HEK293 (cell line): ENCODE measurements around the gene NHLRC2.
A peak's percentile ranks its signal among the peaks of the same experiment; 100 is the strongest.

Source experiments
- CTCF ChIP-seq: fragments of 450-650 bp; formaldehyde crosslinking; IDR thresholded peaks from 2 replicates; pipeline ENCODE4 v1.5.1; 2016; ENCODE audit warnings: missing biosample characterization, missing genetic modification characterization
- EGR2 ChIP-seq: fragments of 450-650 bp; formaldehyde crosslinking; IDR thresholded peaks from 2 replicates; pipeline ENCODE4 v1.5.1; 2016; ENCODE audit warnings: low read depth, missing biosample characterization, missing genetic modification characterization
- GLIS1 ChIP-seq: fragments of 450-650 bp; formaldehyde crosslinking; IDR thresholded peaks from 2 replicates; pipeline ENCODE4 v1.5.1; 2016; ENCODE audit warnings: missing biosample characterization, missing genetic modification characterization
- INSM2 ChIP-seq: fragments of 450-650 bp; formaldehyde crosslinking; IDR thresholded peaks from 2 replicates; pipeline ENCODE4 v1.5.1; 2016; ENCODE audit warnings: missing biosample characterization, missing genetic modification characterization
- KLF7 ChIP-seq: fragments of 450-650 bp; formaldehyde crosslinking; IDR thresholded peaks from 2 replicates; pipeline ENCODE4 v1.5.1; 2016; ENCODE audit warnings: missing biosample characterization, missing genetic modification characterization, borderline replicate concordance
- PRDM1 ChIP-seq: fragments of 450-650 bp; formaldehyde crosslinking; IDR thresholded peaks from 2 replicates; pipeline ENCODE4; 2016; ENCODE audit warnings: missing biosample characterization, missing genetic modification characterization
- ZBTB10 ChIP-seq: fragments of 450-650 bp; formaldehyde crosslinking; IDR thresholded peaks from 2 replicates; pipeline ENCODE4 v1.5.1; 2016; ENCODE audit warnings: missing biosample characterization, missing genetic modification characterization
- ZBTB17 ChIP-seq: fragments of 450-650 bp; formaldehyde crosslinking; IDR thresholded peaks from 2 replicates; pipeline ENCODE4 v1.5.1; 2016; ENCODE audit warnings: missing biosample characterization, missing genetic modification characterization
- ZBTB6 ChIP-seq: fragments of 450-650 bp; formaldehyde crosslinking; IDR thresholded peaks from 2 replicates; pipeline ENCODE4 v1.5.1; 2017; ENCODE audit warnings: missing biosample characterization, missing genetic modification characterization
- ZBTB7A ChIP-seq: fragments of 450-650 bp; formaldehyde crosslinking; IDR thresholded peaks from 2 replicates; pipeline ENCODE4 v1.5.1; 2016; ENCODE audit warnings: low read depth, missing biosample characterization, missing genetic modification characterization
- ZFHX2 ChIP-seq: fragments of 450-650 bp; formaldehyde crosslinking; conservative IDR thresholded peaks from 2 replicates; pipeline ENCODE4 v1.5.1; 2016; ENCODE audit warnings: missing biosample characterization, missing genetic modification characterization
- ZFP3 ChIP-seq: fragments of 450-650 bp; formaldehyde crosslinking; IDR thresholded peaks from 2 replicates; pipeline ENCODE4 v1.5.1; 2016; ENCODE audit warnings: low read depth, missing biosample characterization, missing genetic modification characterization
- ZFP69B ChIP-seq: fragments of 450-650 bp; formaldehyde crosslinking; IDR thresholded peaks from 2 replicates; pipeline ENCODE4 v1.5.1; 2016; ENCODE audit warnings: missing biosample characterization, missing genetic modification characterization
- ZNF2 ChIP-seq: fragments of 450-650 bp; formaldehyde crosslinking; IDR thresholded peaks from 2 replicates; pipeline ENCODE4 v1.5.1; 2016; ENCODE audit warnings: missing biosample characterization, missing genetic modification characterization
- ZNF266 ChIP-seq: fragments of 450-650 bp; formaldehyde crosslinking; IDR thresholded peaks from 2 replicates; pipeline ENCODE4 v1.5.1; 2016; ENCODE audit warnings: missing biosample characterization, missing genetic modification characterization, low read depth
- ZNF274 ChIP-seq, 2 experiments: fragments of 200-500 bp in 1 of 2; fragments of 450-650 bp in 1 of 2; sonication (Bioruptor generic) in 1 of 2; formaldehyde crosslinking in 1 of 2; IDR thresholded peaks; 2 replicates each; pipeline versions ENCODE4 v1.5.1 to v1.6.1; 2014 to 2016; ENCODE audit warnings: borderline replicate concordance in 1 of 2, inconsistent platforms in 1 of 2, low read length in 1 of 2, missing biosample characterization in 1 of 2, missing genetic modification characterization in 1 of 2
- ZNF292 ChIP-seq: fragments of 450-650 bp; formaldehyde crosslinking; IDR thresholded peaks from 2 replicates; pipeline ENCODE4 v1.5.1; 2016; ENCODE audit warnings: low read depth, missing biosample characterization, missing genetic modification characterization, borderline replicate concordance
- ZNF311 ChIP-seq: fragments of 450-650 bp; formaldehyde crosslinking; IDR thresholded peaks from 2 replicates; pipeline ENCODE4 v1.5.1; 2017; ENCODE audit warnings: missing biosample characterization, missing genetic modification characterization, borderline replicate concordance
- ZNF335 ChIP-seq: fragments of 450-650 bp; formaldehyde crosslinking; conservative IDR thresholded peaks from 2 replicates; pipeline ENCODE4 v1.5.1; 2016; ENCODE audit warnings: missing biosample characterization, missing genetic modification characterization
- ZNF362 ChIP-seq: fragments of 450-650 bp; formaldehyde crosslinking; IDR thresholded peaks from 2 replicates; pipeline ENCODE4 v1.5.1; 2016; ENCODE audit warnings: missing biosample characterization, missing genetic modification characterization
- ZNF404 ChIP-seq: fragments of 450-650 bp; formaldehyde crosslinking; IDR thresholded peaks from 2 replicates; pipeline ENCODE4 v1.5.1; 2017; ENCODE audit warnings: missing biosample characterization, missing genetic modification characterization
- ZNF423 ChIP-seq: fragments of 450-650 bp; formaldehyde crosslinking; IDR thresholded peaks from 2 replicates; pipeline ENCODE4 v1.5.1; 2016; ENCODE audit warnings: missing biosample characterization, missing genetic modification characterization
- ZNF510 ChIP-seq: fragments of 450-650 bp; formaldehyde crosslinking; IDR thresholded peaks from 2 replicates; pipeline ENCODE4 v1.5.1; 2018; ENCODE audit warnings: mild to moderate bottlenecking, missing genetic modification characterization, missing biosample characterization; ENCODE audit not compliant: insufficient replicate concordance
- ZNF521 ChIP-seq: fragments of 450-650 bp; formaldehyde crosslinking; IDR thresholded peaks from 2 replicates; pipeline ENCODE4 v1.5.1; 2017; ENCODE audit warnings: missing biosample characterization, mild to moderate bottlenecking, missing genetic modification characterization
- ZNF544 ChIP-seq: fragments of 450-650 bp; formaldehyde crosslinking; IDR thresholded peaks from 2 replicates; pipeline ENCODE4 v1.5.0; 2017; ENCODE audit warnings: missing biosample characterization, missing genetic modification characterization
- ZNF571 ChIP-seq: fragments of 450-650 bp; formaldehyde crosslinking; IDR thresholded peaks from 2 replicates; pipeline ENCODE4 v1.5.0; 2017; ENCODE audit warnings: missing biosample characterization, missing genetic modification characterization
- ZNF610 ChIP-seq: fragments of 450-650 bp; formaldehyde crosslinking; IDR thresholded peaks from 2 replicates; pipeline ENCODE4 v1.5.1; 2016; ENCODE audit warnings: missing biosample characterization, missing genetic modification characterization, borderline replicate concordance
- ZNF658 ChIP-seq: fragments of 450-650 bp; formaldehyde crosslinking; IDR thresholded peaks from 2 replicates; pipeline ENCODE4; 2016; ENCODE audit warnings: missing biosample characterization, missing genetic modification characterization
- ZSCAN16 ChIP-seq: fragments of 450-650 bp; formaldehyde crosslinking; IDR thresholded peaks from 2 replicates; pipeline ENCODE4 v1.5.1; 2016; ENCODE audit warnings: missing biosample characterization, missing genetic modification characterization

The NHLRC2 gene

GRCh38 chr10:113854013-113854760, at the start of gene NHLRC2, which contains the start of gene DCLRE1A (continued):
- TF ChIP-seq ZBTB6 (tag by site-specific recombination) (no peak), ZNF423 (no peak), ZNF266 (tag by site-specific recombination) (no peak), ZNF521 (tag by site-specific recombination) (no peak), ZNF404 (tag by site-specific recombination) (no peak), PRDM1 (tag by site-specific recombination) (peak; percentile 81), KLF7 (tag by site-specific recombination) (no peak; the same call in 1 of the 2 replicates), ZNF571 (tag by site-specific recombination) (no peak), ZNF311 (no peak), ZNF510 (tag by site-specific recombination) (peak; percentile 23), ZFHX2 (0 out of 2 replicates have a peak, but pooled peaks have one; percentile 24), ZFP3 (tag by site-specific recombination) (no peak), GLIS1 (tag by site-specific recombination) (peak; percentile 65), EGR2 (no peak), ZFP69B (tag by site-specific recombination) (peak; percentile 89), ZNF610 (tag by site-specific recombination) (peak; percentile 73), CTCF (tag by site-specific recombination) (no peak), ZNF274 (IDR thresholded peaks at IDR 0.05; ENCODE audit: low read length) (no peak), ZNF274 (tag by site-specific recombination; IDR thresholded peaks at IDR 0.05; ENCODE audit: borderline replicate concordance) (no peak), ZNF362 (no peak), ZBTB17 (tag by site-specific recombination) (peak; percentile 72), ZNF335 (tag by site-specific recombination) (peak; percentile 93), ZBTB7A (tag by site-specific recombination) (peak; percentile 35; the same call in 1 of the 2 replicates), ZSCAN16 (tag by site-specific recombination) (no peak), ZBTB10 (tag by site-specific recombination) (peak; percentile 78), ZNF292 (no peak), ZNF2 (tag by site-specific recombination) (peak; percentile 57), ZNF658 (tag by site-specific recombination) (no peak), ZNF544 (no peak), INSM2 (peak; percentile 21; the same call in 1 of the 2 replicates)
